H1 (cell line): ENCODE results near the gene CYBA. TPM values are rescaled to one million over a fixed set of nuclear protein-coding genes. Genes with fewer than 3 reads are reported as not detected.

Experiments used
- CTCF ChIA-PET: fragments of 300-600 bp; sonication (Branson Sonifier 250); formaldehyde crosslinking; loops from one replicate; lab custom pipeline; 2021; ENCODE audit not compliant: partially characterized antibody; lab: Charles Lee
- POLR2A ChIA-PET: fragments of 300-600 bp; sonication (Branson Sonifier 250); formaldehyde crosslinking; loops from one replicate; lab custom pipeline; 2021; ENCODE audit warnings: inconsistent platforms; ENCODE audit not compliant: partially characterized antibody; lab: Charles Lee
- DNase-seq, 2 experiments: peaks; one replicate each; pipeline versions ENCODE4 v3.0.0 to v3.0.0-alpha.2; 2010 to 2022; ENCODE audit warnings: low spot score in 2 of 2, low read depth in 1 of 2, mixed read lengths in 1 of 2
- FAIRE-seq: peaks from 2 replicates; lab custom pipeline; 2011; peaks lifted over from hg19 to GRCh38; lab: Jason Lieb, UNC
- H2AFZ ChIP-seq: 2 replicates; pipeline ENCODE4 v1.8.1; 2012; ENCODE audit warnings: low read length, inconsistent platforms
- H2AK5ac ChIP-seq: 2 replicates; pipeline ENCODE4 v1.6.1; 2013; ENCODE audit warnings: low read depth, low read length
- H2BK120ac ChIP-seq: replicated peaks from 2 replicates; pipeline ENCODE3; 2013; ENCODE audit warnings: low read depth, low read length, inconsistent platforms
- H2BK12ac ChIP-seq: 2 replicates; pipeline ENCODE4 v1.6.1; 2013; ENCODE audit warnings: low read depth, low read length
- H2BK15ac ChIP-seq: 2 replicates; pipeline ENCODE4 v1.6.1; 2013; ENCODE audit warnings: low read length
- H2BK20ac ChIP-seq: 2 replicates; pipeline ENCODE4 v1.6.1; 2013; ENCODE audit warnings: low read length
- H2BK5ac ChIP-seq: 2 replicates; pipeline ENCODE4 v1.6.1; 2013; ENCODE audit warnings: low read depth, low read length
- H3K14ac ChIP-seq: 2 replicates; pipeline ENCODE4 v1.6.1; 2013; ENCODE audit warnings: inconsistent platforms; ENCODE audit not compliant: insufficient read length
- H3K18ac ChIP-seq: 2 replicates; pipeline ENCODE4 v1.6.1; 2013; ENCODE audit warnings: low read length; ENCODE audit errors: extremely low read depth
- H3K23ac ChIP-seq: 2 replicates; pipeline ENCODE4 v1.6.1; 2013; ENCODE audit warnings: inconsistent platforms; ENCODE audit not compliant: insufficient read length
- H3K23me2 ChIP-seq: 2 replicates; pipeline ENCODE4 v1.6.1; 2013; ENCODE audit warnings: low read depth, low read length
- H3K27ac ChIP-seq: 2 replicates; pipeline ENCODE4 v1.6.1; 2011; ENCODE audit warnings: low read depth, low read length, inconsistent platforms
- H3K27me3 ChIP-seq, 4 experiments: replicated peaks in 1 of 4; 1 replicate in 1 of 4; 2 replicates in 3 of 4; pipeline versions ENCODE4 v1.6.1 to v1.8.1; 2011 to 2013; ENCODE audit warnings: low read length in 3 of 4, mild to moderate bottlenecking in 3 of 4, inconsistent platforms in 2 of 4, mixed read lengths in 2 of 4, moderate library complexity in 1 of 4; ENCODE audit not compliant: control insufficient read depth in 3 of 4, insufficient read depth in 3 of 4; ENCODE audit errors: extremely low read depth in 1 of 4
- H3K36me3 ChIP-seq, 4 experiments: 2 replicates each; pipeline versions ENCODE4 v1.6.1 to v1.8.1; 2011 to 2013; ENCODE audit warnings: mild to moderate bottlenecking in 4 of 4, low read length in 3 of 4, moderate library complexity in 2 of 4, control low read depth in 1 of 4, inconsistent platforms in 1 of 4; ENCODE audit not compliant: insufficient read depth in 4 of 4, control insufficient read depth in 2 of 4
- H3K4ac ChIP-seq: replicated peaks from 2 replicates; pipeline ENCODE3; 2013; ENCODE audit warnings: low read length, low read depth, mixed read lengths, inconsistent platforms; ENCODE audit not compliant: insufficient read length
- H3K4me1 ChIP-seq, 4 experiments: replicated peaks in 1 of 4; 1 replicate in 1 of 4; 2 replicates in 3 of 4; pipeline versions ENCODE4 v1.6.1 to v1.8.1; 2011 to 2013; ENCODE audit warnings: low read length in 3 of 4, inconsistent platforms in 2 of 4, mixed read lengths in 1 of 4; ENCODE audit not compliant: insufficient read depth in 4 of 4, control insufficient read depth in 3 of 4
- H3K4me2 ChIP-seq, 2 experiments: 2 replicates each; pipeline versions ENCODE4 v1.6.1 to v1.8.1; 2011 to 2013; ENCODE audit warnings: low read depth in 2 of 2, low read length in 2 of 2, control low read depth in 1 of 2, inconsistent platforms in 1 of 2, mild to moderate bottlenecking in 1 of 2; ENCODE audit not compliant: insufficient read depth in 1 of 2
- H3K4me3 ChIP-seq, 4 experiments: fragments of 200-600, 300-600 bp in 1 of 4; sonication (generic), shearing (Covaris generic), sonication (Bioruptor Twin) in 1 of 4; 2 replicates each; pipeline versions ENCODE4 v1.5.1 to v1.8.1; 2011 to 2016; ENCODE audit warnings: low read length in 4 of 4, low read depth in 3 of 4, control low read depth in 2 of 4, inconsistent platforms in 2 of 4, mild to moderate bottlenecking in 2 of 4, mixed read lengths in 1 of 4, moderate library complexity in 1 of 4; ENCODE audit not compliant: insufficient read depth in 2 of 4; ENCODE audit errors: extremely low read depth in 1 of 4
- H3K56ac ChIP-seq: replicated peaks from 2 replicates; pipeline ENCODE3; 2013; ENCODE audit warnings: low read depth, mild to moderate bottlenecking, mixed read lengths, low read length, inconsistent platforms; ENCODE audit not compliant: insufficient read length
- H3K79me1 ChIP-seq: 2 replicates; pipeline ENCODE4 v1.6.1; 2013; ENCODE audit warnings: low read depth, low read length, control low read depth
- H3K79me2 ChIP-seq, 2 experiments: 2 replicates each; pipeline versions ENCODE4 v1.6.1 to v1.8.1; 2012 to 2013; ENCODE audit warnings: low read length in 2 of 2, mild to moderate bottlenecking in 2 of 2, inconsistent platforms in 1 of 2; ENCODE audit not compliant: insufficient read depth in 2 of 2, control insufficient read depth in 1 of 2
- H3K9ac ChIP-seq, 4 experiments: replicated peaks in 1 of 4; 1 replicate in 1 of 4; 2 replicates in 3 of 4; pipeline versions ENCODE4 v1.6.1 to v1.8.1; 2011 to 2013; ENCODE audit warnings: low read depth in 3 of 4, low read length in 3 of 4, control low read depth in 2 of 4, mild to moderate bottlenecking in 2 of 4, moderate library complexity in 2 of 4, inconsistent platforms in 1 of 4; ENCODE audit errors: extremely low read depth in 1 of 4
- H3K9me3 ChIP-seq, 2 experiments: 2 replicates each; pipeline versions ENCODE4 v1.6.1 to v1.8.1; 2012 to 2013; ENCODE audit warnings: mild to moderate bottlenecking in 2 of 2, moderate library complexity in 2 of 2, control low read depth in 1 of 2, inconsistent platforms in 1 of 2, low read depth in 1 of 2, low read length in 1 of 2, mixed read lengths in 1 of 2; ENCODE audit not compliant: insufficient read depth in 2 of 2
- H4K20me1 ChIP-seq, 2 experiments: replicated peaks in 1 of 2; 2 replicates each; pipeline versions ENCODE3 to v1.8.1; 2011 to 2013; ENCODE audit warnings: inconsistent platforms in 2 of 2, low read length in 2 of 2, mild to moderate bottlenecking in 1 of 2; ENCODE audit not compliant: insufficient read depth in 2 of 2, control insufficient read depth in 1 of 2
- H4K5ac ChIP-seq: 2 replicates; pipeline ENCODE4 v1.6.1; 2013; ENCODE audit warnings: low read length, low read depth, mixed read lengths, inconsistent platforms; ENCODE audit not compliant: insufficient read length
- H4K8ac ChIP-seq: 2 replicates; pipeline ENCODE4 v1.8.0; 2013; ENCODE audit warnings: mild to moderate bottlenecking, moderate library complexity, low read length, inconsistent platforms; ENCODE audit not compliant: insufficient read depth; ENCODE audit errors: extremely low read depth
- H4K91ac ChIP-seq: replicated peaks from 2 replicates; pipeline ENCODE3; 2013; ENCODE audit warnings: low read length, mixed read lengths, inconsistent platforms; ENCODE audit not compliant: insufficient read length
- BACH1 ChIP-seq: IDR thresholded peaks from 2 replicates; pipeline ENCODE4 v1.6.1; 2012; ENCODE audit warnings: low read length, improper control_type of control experiment
- BRCA1 ChIP-seq: IDR thresholded peaks from 2 replicates; pipeline ENCODE4 v1.6.1; 2012; ENCODE audit warnings: low read depth, low read length, improper control_type of control experiment
- FOSL1 ChIP-seq: IDR thresholded peaks from 2 replicates; pipeline ENCODE4 v1.6.1; 2011; ENCODE audit warnings: mild to moderate bottlenecking, low read depth, low read length, moderate library complexity; ENCODE audit not compliant: insufficient read depth
- HDAC2 ChIP-seq, 2 experiments: fragments of 300-600 bp in 1 of 2; sonication (generic) in 1 of 2; IDR thresholded peaks; 2 replicates each; pipeline ENCODE4 v1.6.1; 2011 to 2012; ENCODE audit warnings: low read depth in 2 of 2, low read length in 2 of 2, mild to moderate bottlenecking in 2 of 2, moderate library complexity in 2 of 2, borderline replicate concordance in 1 of 2, inconsistent platforms in 1 of 2
- KDM5A ChIP-seq: fragments of 200-600 bp; IDR thresholded peaks from 2 replicates; pipeline ENCODE4 v1.7.1; 2012; ENCODE audit warnings: mild to moderate bottlenecking, low read length, inconsistent platforms, mixed read lengths
- RAD21 ChIP-seq, 2 experiments: IDR thresholded peaks in 1 of 2; conservative IDR thresholded peaks in 1 of 2; 2 replicates each; pipeline ENCODE4 v1.6.1; 2011; ENCODE audit warnings: low read depth in 2 of 2, low read length in 2 of 2, improper control_type of control experiment in 1 of 2, inconsistent platforms in 1 of 2, mild to moderate bottlenecking in 1 of 2, moderate library complexity in 1 of 2
- RXRA ChIP-seq: IDR thresholded peaks from 2 replicates; pipeline ENCODE4 v1.6.1; 2011; ENCODE audit warnings: low read depth, mild to moderate bottlenecking, low read length, moderate library complexity; ENCODE audit not compliant: insufficient read depth
- SP1 ChIP-seq: IDR thresholded peaks from 2 replicates; pipeline ENCODE4 v1.6.1; 2011; ENCODE audit warnings: low read depth, low read length
- WGBS, 2 experiments: shearing (Covaris generic) in 1 of 2; methylation state at CpG; one replicate each; pipeline versions ENCODE4 v1.1.6 to v1.1.7; 2013 to 2015; ENCODE audit warnings: low lambda C conversion rate in 2 of 2, mixed read lengths in 2 of 2, inconsistent platforms in 1 of 2, low coverage in 1 of 2, missing lambda C conversion rate in 1 of 2; ENCODE audit not compliant: insufficient replicate concordance in 2 of 2, insufficient coverage in 1 of 2, insufficient read length in 1 of 2; ENCODE audit errors: extremely low coverage in 1 of 2, missing lambda C conversion rate in 1 of 2; 5-methylcytosine and 5-hydroxymethylcytosine counted together
- polyA plus RNA-seq, 7 experiments: library from polyadenylated mRNA; depleted of rRNA in 3 of 7; stranded (reverse) in 5 of 7; unstranded in 2 of 7; fragments of >200 nt in 5 of 7; fragments of 200-250 nt in 2 of 7; gene quantifications; 1 replicate in 5 of 7; 2 replicates in 1 of 7; 4 replicates in 1 of 7; pipeline versions ENCODE4 v1.2.1 to v1.2.3, GENCODE V29; 2011 to 2013; ENCODE audit warnings: missing spikeins in 2 of 7, mixed read lengths in 2 of 7
- total RNA-seq: library from RNA; stranded (reverse); fragmentation: NEBNext Ultra II Directional; extraction: Animal tissue kit (Norgen Biotek cat#: 25700); gene quantifications from 2 replicates; pipeline ENCODE4 v1.2.1, GENCODE V29; 2021
- TF ChIP-seq, protein P1 (sequence below), 3 experiments: IDR thresholded peaks; 1 replicate in 2 of 3; 2 replicates in 1 of 3; pipeline versions ENCODE4 v1.5.1 to v1.6.1; 2011; ENCODE audit warnings: low read length in 3 of 3, mild to moderate bottlenecking in 3 of 3, inconsistent platforms in 2 of 3, low read depth in 1 of 3, moderate library complexity in 1 of 3; ENCODE audit not compliant: insufficient read depth in 1 of 3; ENCODE audit errors: control extremely low read depth in 1 of 3

Gene CYBA
- total and polyA plus RNA-seq, 2 of the 8 experiments (the other 6 are each of a cell fraction or from before 2014, with no cell fraction given) = 136 to 254 TPM

DNA sequence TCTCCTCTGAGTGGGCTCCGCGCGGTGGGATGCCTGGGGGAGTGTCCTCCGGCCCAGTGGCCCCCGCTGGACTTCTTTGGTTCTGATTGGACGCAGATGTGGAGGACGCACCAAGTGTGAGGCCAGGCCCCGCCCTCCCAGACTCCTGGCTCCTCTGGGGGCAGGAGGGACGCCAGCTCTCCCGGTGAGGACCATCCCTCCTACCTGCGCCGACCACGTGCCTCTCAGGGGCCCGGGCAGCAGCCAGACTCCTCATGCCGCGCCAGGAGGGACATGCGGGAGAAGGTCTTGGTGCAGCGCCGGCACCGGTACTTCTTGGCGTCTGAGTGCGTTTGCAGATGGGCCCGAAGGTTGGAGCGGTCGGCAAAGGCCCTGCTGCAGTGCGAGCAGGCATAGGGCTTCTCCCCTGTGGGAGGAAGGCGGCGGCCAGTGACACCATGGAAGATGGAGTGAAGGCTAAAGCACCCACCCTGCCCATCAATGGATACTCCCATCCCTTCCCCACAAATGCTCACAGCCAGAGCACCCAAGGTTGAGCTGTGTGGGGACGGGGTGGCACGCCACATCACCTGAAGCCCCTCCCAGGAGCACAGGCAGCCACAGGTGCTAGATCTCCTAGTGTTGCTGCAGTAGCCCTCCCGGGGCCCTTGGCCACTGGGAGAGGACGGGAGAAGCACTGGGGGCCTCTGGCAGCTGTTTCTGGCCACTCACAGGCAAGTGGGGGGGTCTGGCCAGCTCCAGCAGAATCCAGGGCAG lies 27.5 kb upstream of the CYBA start:
- Histone ChIP-seq H3K4me1 (no peaks in the 10 kb centered on the region), H3K27me3 (no peaks in the 10 kb centered on the region), H3K79me2 (no peaks in the 10 kb centered on the region), H3K4me3 (no peak overlapping the region), H2BK120ac (no peak overlapping the region), H2BK5ac (no peak overlapping the region; the same call in 1 of the 2 replicates), H3K14ac (no peak overlapping the region), H3K23me2 (no peaks in the 10 kb centered on the region), H3K4me2 (no peak overlapping the region), H3K9ac (no peak overlapping the region), H4K91ac (no peak overlapping the region), H3K36me3 (no peaks in the 10 kb centered on the region), H3K4ac (no peak overlapping the region), H2AK5ac (no peak overlapping the region), H3K79me1 (no peaks in the 10 kb centered on the region), H3K23ac (no peak overlapping the region), H3K9me3 (no peaks in the 10 kb centered on the region), H2BK15ac (no peak overlapping the region), H2AFZ (no peak overlapping the region), H3K56ac (no peak overlapping the region), H2BK12ac (0 out of 2 replicates have a peak overlapping the region, but pooled peaks have one; percentile 39), H4K20me1 (peaks cover 0 to 2% of the 10 kb centered on the region in 2 experiments), H3K18ac (no peak overlapping the region), H2BK20ac (no peak overlapping the region), H4K8ac (peak overlapping the region; percentile 4), H4K5ac (no peak overlapping the region), H3K27ac (no peak overlapping the region)
- FAIRE-seq (no peak), DNase-seq (no peak)
- 86% methylated on average over 30 of the region's 32 CpGs; no CpG with 5 or more reads in 1 of the 2 experiments for WGBS, 2 experiments
- CTCF ChIA-PET = interaction anchor here (0.8 to 1.7 kb wide), 2 partner anchors 59 to 69 kb away, joined by 3 read pairs; no protein-coding TSS in a partner anchor
- POLR2A ChIA-PET = interaction anchor here (0.6 to 1.5 kb wide), 2 partner anchors 9 to 20 kb away, joined by 3 read pairs; no protein-coding TSS in a partner anchor
- TF ChIP-seq BRCA1 (no peak), FOSL1 (no peak), BACH1 (no peak), KDM5A (no peak), SP1 (no peak), RXRA (no peak), RAD21 (IDR thresholded peaks at IDR 0.05 in 1 of 2, conservative IDR thresholded peaks at IDR 0.05 in 1 of 2; ENCODE audit: low read depth in 2 of 2, low read length in 2 of 2) (no peak), HDAC2 (IDR thresholded peaks at IDR 0.05; ENCODE audit: borderline replicate concordance in 1 of 2, low read depth in 2 of 2, low read length in 2 of 2) (no peak)
- TF ChIP-seq, protein P1, sequence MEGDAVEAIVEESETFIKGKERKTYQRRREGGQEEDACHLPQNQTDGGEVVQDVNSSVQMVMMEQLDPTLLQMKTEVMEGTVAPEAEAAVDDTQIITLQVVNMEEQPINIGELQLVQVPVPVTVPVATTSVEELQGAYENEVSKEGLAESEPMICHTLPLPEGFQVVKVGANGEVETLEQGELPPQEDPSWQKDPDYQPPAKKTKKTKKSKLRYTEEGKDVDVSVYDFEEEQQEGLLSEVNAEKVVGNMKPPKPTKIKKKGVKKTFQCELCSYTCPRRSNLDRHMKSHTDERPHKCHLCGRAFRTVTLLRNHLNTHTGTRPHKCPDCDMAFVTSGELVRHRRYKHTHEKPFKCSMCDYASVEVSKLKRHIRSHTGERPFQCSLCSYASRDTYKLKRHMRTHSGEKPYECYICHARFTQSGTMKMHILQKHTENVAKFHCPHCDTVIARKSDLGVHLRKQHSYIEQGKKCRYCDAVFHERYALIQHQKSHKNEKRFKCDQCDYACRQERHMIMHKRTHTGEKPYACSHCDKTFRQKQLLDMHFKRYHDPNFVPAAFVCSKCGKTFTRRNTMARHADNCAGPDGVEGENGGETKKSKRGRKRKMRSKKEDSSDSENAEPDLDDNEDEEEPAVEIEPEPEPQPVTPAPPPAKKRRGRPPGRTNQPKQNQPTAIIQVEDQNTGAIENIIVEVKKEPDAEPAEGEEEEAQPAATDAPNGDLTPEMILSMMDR (IDR thresholded peaks at IDR 0.05; ENCODE audit: control extremely low read depth in 1 of 3, insufficient read depth in 1 of 3, low read depth in 1 of 3, low read length in 3 of 3) = no peak
